ENCODE results near the gene GPR155. TPM values are rescaled to one million over a fixed set of nuclear protein-coding genes. Genes with fewer than 3 reads are reported as not detected.

GPR155 gene
- total and polyA plus RNA-seq, 10 donors: 0.80 to 15.5 (median 10.3) TPM

DNA sequence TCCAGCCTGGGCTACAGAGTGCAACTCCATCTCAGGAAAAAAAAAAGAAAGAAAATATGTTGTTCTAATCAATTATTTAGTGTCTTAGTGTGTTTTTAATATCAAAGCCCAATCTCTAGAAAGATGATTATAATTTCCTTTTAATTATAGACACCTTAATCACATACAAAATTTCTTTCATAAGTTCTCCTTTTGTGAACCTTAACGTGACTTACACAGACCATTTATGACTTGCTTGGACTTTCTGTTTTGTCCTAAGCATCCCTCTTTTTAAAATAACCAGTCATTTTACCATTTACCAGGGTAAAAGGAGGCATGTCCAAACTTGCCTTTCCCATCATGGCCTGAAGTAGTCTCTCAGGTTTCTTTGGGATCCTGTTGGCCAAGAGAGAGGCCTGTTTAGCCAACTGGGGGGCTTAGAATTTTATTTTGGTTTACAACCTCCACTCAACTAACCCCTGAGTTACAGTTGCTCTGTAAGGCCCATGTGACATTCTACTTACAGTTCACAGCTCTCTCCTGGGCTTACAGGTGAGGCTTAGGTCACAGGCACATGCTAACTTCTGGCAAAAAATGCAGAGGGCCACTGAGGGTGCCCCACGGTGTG, 23.9 kb upstream of the GPR155 start:
- no peak overlapping the region for H3K27ac ChIP-seq
- H3K36me3 ChIP-seq: no peaks in the 10 kb centered on the region
- H3K4me1 ChIP-seq: no peaks in the 10 kb centered on the region
- no peak for DNase-seq
- intact Hi-C loops (cut with DNase I; ENCODE audit: low total_unique reads): no loop called here
- peaks cover 0 to 37% (median 23%) of the 10 kb centered on the region in 8 donors for H3K9me3 ChIP-seq
- no peaks in the 10 kb centered on the region for H3K27me3 ChIP-seq (replicated peaks in 1 of 7)
- WGBS, 5 donors: 44 to 49% (median 47%) methylated on average over 2 of the region's 2 CpGs
- no peak for TF ChIP-seq POLR2A (IDR thresholded peaks at IDR 0.05)
- TF ChIP-seq, protein P1, sequence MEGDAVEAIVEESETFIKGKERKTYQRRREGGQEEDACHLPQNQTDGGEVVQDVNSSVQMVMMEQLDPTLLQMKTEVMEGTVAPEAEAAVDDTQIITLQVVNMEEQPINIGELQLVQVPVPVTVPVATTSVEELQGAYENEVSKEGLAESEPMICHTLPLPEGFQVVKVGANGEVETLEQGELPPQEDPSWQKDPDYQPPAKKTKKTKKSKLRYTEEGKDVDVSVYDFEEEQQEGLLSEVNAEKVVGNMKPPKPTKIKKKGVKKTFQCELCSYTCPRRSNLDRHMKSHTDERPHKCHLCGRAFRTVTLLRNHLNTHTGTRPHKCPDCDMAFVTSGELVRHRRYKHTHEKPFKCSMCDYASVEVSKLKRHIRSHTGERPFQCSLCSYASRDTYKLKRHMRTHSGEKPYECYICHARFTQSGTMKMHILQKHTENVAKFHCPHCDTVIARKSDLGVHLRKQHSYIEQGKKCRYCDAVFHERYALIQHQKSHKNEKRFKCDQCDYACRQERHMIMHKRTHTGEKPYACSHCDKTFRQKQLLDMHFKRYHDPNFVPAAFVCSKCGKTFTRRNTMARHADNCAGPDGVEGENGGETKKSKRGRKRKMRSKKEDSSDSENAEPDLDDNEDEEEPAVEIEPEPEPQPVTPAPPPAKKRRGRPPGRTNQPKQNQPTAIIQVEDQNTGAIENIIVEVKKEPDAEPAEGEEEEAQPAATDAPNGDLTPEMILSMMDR (IDR thresholded peaks at IDR 0.05 in 8 of 11, conservative IDR thresholded peaks at IDR 0.05 in 3 of 11): no peak
- TF ChIP-seq POLR2AphosphoS5 (IDR thresholded peaks at IDR 0.05): no peak
- no peak overlapping the region for H3K4me3 ChIP-seq

DNA sequence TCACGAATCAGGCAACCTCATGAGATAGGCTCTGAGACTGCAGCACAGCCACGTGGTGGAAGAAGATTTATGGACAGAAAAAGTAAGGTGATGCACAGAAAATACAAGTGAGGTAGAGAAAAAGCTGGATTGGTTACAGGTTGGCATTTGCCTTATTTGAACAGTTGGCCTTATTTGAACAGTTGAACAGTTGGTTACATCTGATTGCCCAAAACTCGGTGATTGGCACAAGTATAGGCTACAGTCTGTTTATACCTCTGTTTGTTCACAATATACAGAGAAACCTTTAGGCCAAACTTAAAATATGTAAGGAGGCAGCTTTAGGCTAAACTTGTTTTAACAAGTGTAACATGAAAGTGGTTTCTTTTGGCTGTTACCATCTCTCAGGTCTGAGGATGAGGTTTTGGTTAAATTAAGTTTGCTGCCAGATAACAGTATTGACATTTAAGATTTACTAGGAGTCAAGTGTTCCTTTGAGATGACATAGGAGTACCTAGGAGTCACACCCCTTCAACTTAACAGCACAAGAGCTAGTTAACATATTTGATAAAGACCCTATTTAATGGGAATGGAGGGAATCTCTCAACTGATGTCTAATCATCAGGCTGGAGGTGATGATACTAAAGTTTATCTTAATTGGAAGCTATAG, 16.5 kb upstream of the GPR155 start:
- Histone ChIP-seq H3K4me1 (no peaks in the 10 kb centered on the region), H3K27me3 (replicated peaks in 1 of 7) (peaks cover 0 to 2% (median 0%) of the 10 kb centered on the region in 7 donors), H3K27ac (no peak overlapping the region), H3K36me3 (no peaks in the 10 kb centered on the region), H3K4me3 (no peak overlapping the region), H3K9me3 (peaks cover 0 to 4% (median 0%) of the 10 kb centered on the region in 8 donors)
- intact Hi-C loops (cut with DNase I; ENCODE audit: low total_unique reads): no loop called here
- TF ChIP-seq POLR2AphosphoS5 (IDR thresholded peaks at IDR 0.05) (no peak), POLR2A (IDR thresholded peaks at IDR 0.05) (no peak)
- DNase-seq: no peak
- 83 to 92% (median 88%) methylated on average over 3 of the region's 3 CpGs for WGBS, 5 donors

DNA sequence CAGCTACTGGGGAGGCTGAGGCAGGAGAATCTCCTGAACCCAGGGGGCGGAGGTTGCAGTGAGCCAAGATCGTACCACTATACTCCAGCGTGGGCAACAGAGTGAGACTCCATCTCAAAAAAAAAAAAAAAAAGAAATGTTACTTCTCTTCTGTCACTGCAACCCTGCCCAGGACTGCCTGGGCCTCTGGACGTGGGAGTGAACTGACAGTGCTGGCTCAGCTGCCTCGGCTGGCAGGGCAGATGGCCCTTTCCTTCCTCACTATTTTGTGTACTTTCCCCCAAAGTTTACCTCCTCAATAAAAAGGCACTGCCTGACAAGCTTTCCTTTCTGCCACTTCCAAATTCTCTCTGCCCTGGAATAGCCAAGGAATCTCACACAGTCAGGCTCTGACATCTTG, 12.5 kb upstream of the GPR155 start:
- H3K27ac ChIP-seq: no peak overlapping the region
- H3K27me3 ChIP-seq (replicated peaks in 1 of 7): peaks cover 0 to 2% (median 0%) of the 10 kb centered on the region in 7 donors
- intact Hi-C loops (cut with DNase I; ENCODE audit: low total_unique reads): no loop called here
- DNase-seq: no peak
- H3K4me1 ChIP-seq: peaks cover 0 to 12% (median 4%) of the 10 kb centered on the region in 6 donors
- H3K4me3 ChIP-seq: no peak overlapping the region
- no peaks in the 10 kb centered on the region for H3K36me3 ChIP-seq
- 83 to 91% (median 90%) methylated on average over 5 of the region's 5 CpGs for WGBS, 5 donors
- H3K9me3 ChIP-seq: no peaks in the 10 kb centered on the region
- TF ChIP-seq POLR2AphosphoS5 (IDR thresholded peaks at IDR 0.05): no peak
- TF ChIP-seq POLR2A (IDR thresholded peaks at IDR 0.05): no peak
- TF ChIP-seq, protein P1 (IDR thresholded peaks at IDR 0.05 in 8 of 11, conservative IDR thresholded peaks at IDR 0.05 in 3 of 11): no peak

DNA sequence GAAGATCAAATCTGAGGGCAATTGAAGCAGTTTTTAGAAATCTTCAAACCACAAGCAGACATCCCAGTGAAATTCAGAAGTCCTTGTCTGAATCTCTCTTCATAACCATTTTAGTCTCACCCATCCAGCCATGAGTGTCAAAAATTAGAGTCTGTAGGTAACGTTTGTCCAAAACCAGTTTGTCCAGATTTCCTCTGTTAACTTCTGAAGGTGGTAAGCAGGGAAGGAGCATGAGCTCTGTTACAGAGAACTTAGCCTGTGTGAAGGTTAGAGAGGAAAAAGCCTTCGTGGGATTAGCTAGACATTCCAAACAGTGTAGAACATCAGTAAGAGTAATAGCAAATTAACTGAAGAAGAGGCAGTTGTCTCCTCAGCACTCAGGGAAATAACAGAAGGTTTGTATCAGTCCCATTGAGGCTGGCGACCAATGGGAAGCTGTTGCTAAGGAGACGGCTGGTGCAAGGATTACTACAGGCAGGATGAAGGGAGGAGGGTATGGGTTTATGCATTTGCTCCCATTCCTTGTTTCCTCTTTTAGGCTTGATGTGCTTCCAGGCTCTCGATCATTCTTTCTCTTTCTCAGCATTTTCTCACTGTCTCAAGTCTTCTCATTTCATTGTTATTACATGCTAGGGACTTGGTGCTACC, 8.7 kb upstream of the GPR155 start:
- no peaks in the 10 kb centered on the region for H3K36me3 ChIP-seq
- H3K27ac ChIP-seq: peak overlapping the region in 4 of 8 donors; percentile 88 to 92 (median 89)
- no peak for DNase-seq
- intact Hi-C loops (cut with DNase I; ENCODE audit: low total_unique reads): no loop called here
- no peaks in the 10 kb centered on the region for H3K27me3 ChIP-seq (replicated peaks in 1 of 7)
- H3K9me3 ChIP-seq: no peaks in the 10 kb centered on the region
- WGBS, 5 donors: 60 to 80% (median 77%) methylated on average over 5 of the region's 5 CpGs
- H3K4me3 ChIP-seq: no peak overlapping the region
- TF ChIP-seq, protein P1 (IDR thresholded peaks at IDR 0.05 in 8 of 11, conservative IDR thresholded peaks at IDR 0.05 in 3 of 11): no peak
- no peak for TF ChIP-seq POLR2A (IDR thresholded peaks at IDR 0.05)
- peaks cover 11 to 49% (median 26%) of the 10 kb centered on the region in 6 donors for H3K4me1 ChIP-seq

All from spleen (tissue), 11 donors.